ENCODE measurements around the gene DNAI1.

DNA sequence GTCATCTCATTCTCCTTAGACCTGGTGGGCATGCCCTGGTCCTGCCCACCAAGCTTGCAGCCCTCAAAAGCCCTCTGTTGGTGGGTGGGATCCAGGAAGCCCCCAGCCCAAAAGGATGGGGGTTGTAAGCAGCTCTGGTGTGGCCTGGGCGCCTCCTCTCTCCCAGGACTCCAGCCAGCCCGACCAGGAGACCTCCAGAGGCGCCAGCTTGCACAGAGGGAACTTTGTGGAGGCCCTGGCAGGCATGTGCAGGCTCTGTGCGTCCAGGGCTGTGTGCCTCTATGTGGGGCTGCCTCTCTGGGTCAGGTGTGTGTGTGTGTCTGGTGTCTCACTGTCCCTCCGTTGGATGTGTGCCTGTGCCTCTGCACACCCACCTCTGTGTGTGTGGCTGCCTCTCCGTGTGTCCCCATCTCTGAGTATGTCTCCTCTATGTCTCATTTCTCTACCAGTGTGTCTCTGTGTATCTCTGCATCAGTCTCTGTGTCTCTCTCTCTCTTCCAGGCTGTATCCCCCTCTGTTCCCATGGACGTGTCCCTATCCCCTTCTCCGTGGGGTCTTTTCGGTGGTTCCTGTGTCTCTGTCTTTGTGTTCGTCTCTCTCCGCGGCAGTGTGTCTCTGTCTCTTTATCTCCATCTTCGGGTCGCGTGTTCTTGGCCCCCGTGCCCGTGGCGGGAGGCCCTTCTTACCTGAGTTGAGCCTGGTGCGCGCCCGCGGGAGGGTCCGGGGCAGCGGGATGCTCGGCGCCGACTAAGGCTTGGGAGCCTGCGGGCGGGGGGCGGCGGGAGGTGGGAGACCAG, 63.7 kb downstream of the DNAI1 start:
- TF ChIP-seq POLR2A (IDR thresholded peaks at IDR 0.05) = no peak
- TF ChIP-seq, protein P1, sequence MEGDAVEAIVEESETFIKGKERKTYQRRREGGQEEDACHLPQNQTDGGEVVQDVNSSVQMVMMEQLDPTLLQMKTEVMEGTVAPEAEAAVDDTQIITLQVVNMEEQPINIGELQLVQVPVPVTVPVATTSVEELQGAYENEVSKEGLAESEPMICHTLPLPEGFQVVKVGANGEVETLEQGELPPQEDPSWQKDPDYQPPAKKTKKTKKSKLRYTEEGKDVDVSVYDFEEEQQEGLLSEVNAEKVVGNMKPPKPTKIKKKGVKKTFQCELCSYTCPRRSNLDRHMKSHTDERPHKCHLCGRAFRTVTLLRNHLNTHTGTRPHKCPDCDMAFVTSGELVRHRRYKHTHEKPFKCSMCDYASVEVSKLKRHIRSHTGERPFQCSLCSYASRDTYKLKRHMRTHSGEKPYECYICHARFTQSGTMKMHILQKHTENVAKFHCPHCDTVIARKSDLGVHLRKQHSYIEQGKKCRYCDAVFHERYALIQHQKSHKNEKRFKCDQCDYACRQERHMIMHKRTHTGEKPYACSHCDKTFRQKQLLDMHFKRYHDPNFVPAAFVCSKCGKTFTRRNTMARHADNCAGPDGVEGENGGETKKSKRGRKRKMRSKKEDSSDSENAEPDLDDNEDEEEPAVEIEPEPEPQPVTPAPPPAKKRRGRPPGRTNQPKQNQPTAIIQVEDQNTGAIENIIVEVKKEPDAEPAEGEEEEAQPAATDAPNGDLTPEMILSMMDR (IDR thresholded peaks at IDR 0.05) = no peak
- TF ChIP-seq EP300 (IDR thresholded peaks at IDR 0.05) = no peak

Measured in tibial nerve (tissue), 4 donors.